ENCODE data around the gene TMIGD1.

TMIGD1 gene

DNA sequence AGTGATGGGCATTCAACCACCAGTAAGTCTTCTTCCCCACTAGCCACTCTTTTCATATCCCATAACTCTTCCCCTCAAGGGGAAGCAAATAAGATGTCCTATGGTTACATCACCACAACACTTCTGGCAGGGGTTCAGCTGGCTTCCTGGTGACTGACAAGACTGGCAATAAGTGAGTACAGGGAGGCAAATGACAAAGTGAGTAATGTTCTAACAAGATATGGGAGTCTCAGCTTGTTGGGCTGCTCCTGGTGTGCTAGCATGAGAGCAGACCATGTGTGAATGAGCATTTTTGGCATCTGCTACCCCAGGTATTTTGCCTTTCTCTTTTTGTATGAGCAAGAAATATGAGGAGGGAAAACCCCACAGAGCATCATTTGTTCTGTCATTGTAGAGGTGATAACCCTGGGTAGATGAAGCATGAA is 9.9 kb downstream of the TMIGD1 start:
- peak; percentile 22 to 52 for DNase-seq

DNA sequence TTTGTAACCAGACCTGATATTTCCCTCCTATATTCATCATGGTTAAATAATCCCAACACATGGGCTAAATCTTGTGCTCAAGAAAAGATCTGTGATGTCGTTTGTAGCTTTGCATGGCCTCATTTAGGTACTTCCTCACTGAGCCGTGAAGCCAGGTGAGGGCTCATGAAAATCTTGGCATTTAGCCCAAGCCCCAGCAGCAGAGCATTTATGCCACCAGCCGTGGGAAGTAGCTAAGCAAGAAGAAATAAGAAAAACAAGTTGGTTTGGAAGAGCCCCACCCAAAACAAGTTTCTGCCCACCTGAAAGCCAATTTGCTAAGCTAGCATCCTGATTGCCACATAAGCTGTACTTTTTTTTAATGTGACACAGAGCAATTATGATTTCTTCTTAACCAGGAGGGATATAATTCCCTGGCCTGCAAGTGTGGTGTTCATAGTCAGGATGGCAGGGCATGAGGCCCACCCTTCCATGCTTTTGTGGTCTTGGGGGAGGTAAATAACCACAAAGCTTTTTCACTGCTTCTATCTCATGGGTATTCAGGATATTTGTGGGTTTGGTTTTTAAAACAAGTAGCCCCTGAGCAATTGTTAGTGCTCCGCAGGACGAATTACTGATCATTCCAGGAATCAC is 10.5 kb downstream of the TMIGD1 start:
- DNase-seq, result no peak

DNA sequence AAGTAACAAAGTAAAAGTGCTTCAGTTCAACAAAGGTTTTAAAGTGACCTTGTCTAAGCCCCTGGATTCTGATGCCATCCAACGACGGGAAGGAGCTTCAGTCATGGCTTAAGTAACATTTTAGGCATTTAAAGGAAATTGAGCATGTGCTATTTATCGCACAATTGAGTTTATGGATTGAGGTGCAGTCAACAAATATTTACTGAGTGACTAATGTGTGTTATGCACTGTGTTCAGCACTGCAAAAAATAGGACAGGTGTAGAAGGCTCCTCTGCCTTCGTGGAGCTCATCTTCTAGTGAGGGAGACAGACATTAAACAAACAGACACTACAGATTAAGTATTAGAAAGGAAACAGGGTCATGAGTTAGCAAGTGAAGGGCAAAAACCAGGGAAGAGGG is 12.5 kb downstream of the TMIGD1 start:
- DNase-seq, result no peak

DNA sequence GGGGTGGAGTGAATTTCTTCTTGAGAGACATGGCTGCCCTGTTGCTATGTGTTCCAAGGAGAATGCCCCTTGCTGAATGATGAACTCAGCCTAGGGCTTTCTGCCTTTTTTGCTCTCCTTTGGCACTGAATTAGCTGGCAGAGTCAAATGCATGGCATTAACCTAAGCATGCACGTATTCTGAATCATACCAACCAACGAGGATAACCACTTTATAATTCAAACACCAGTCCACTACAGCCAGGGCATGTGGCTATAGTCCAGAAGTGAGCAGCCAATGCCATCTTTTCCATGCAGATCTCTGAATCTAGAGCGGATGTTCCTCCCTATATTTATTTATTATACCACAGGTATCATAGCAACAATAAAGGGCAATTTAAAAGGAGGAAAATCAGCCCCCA is 15.7 kb downstream of the TMIGD1 start:
- no peak for DNase-seq

GRCh38 chr17:30316736-30317135 is 17.1 kb downstream of the TMIGD1 start:
- no peak for DNase-seq

DNA sequence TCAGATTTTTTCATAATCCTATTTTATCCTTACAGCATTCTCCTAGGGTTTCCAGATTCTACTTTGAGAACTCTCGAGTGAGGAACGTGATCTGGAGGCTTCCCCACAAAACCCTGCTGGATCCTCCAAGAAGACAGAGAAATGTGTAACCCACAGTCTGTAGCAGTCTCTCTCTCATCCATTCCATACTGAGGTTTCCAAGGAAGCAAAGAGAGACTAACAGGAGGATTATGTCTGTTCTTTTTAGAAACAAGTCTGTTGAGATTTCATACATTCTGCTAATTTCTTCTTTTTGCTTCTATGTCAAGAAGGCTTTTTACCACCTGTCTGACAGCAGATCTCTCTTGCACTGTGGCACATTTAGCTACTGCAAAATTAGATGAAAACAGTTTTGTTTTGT is 18.8 kb downstream of the TMIGD1 start:
- no peak for DNase-seq

GRCh38 chr17:30314474-30314873 is 19.4 kb downstream of the TMIGD1 start:
- no peak for DNase-seq

GRCh38 chr17:30312226-30312625 is 21.6 kb downstream of the TMIGD1 start:
- DNase-seq, result no peak

GRCh38 chr17:30310562-30310961 is 23.3 kb downstream of the TMIGD1 start:
- DNase-seq, result no peak

DNA sequence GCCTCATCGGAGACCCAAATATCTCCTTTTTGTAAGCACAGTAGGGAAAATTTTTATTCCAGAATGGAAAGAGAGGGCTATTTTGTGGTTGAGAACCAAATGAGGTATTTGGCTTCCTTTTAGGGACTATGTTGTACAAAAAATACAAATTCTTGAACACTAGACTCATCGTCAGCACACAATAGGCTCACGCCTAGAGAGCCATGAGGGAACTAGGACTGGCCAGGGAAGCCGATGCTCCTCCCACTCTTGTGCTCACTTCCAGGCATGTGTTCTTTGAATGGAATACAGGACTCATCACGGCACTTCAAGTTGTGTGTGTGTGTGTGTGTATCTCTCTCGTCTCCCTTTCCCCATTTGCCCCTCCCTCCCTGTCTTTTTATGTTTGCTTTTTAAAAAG is 24.3 kb downstream of the TMIGD1 start:
- DNase-seq, result no peak

DNA sequence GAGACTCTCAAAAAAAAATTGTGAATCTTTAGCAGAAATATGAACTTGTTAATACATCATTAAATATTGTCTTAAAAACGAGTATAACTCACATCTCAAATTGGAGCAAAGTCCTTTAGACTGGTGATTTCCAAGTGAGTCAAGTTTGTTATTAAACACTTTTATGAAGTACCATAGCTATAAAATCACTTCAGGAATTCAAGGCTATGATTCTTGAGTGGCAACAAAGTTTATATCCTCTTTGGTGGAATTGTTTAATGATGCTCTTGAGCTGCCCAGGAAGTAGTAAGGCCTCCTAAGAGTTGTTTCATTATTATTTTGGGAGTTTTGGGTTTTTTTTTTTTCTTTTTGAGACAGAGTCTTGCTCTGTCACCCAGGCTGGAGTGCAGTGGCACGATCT is 25.5 kb downstream of the TMIGD1 start:
- no peak for DNase-seq

GRCh38 chr17:30304778-30305177 is 29.1 kb downstream of the TMIGD1 start:
- DNase-seq, result no peak

GRCh38 chr17:30302241-30302640 is 31.6 kb downstream of the TMIGD1 start:
- DNase-seq, result no peak

GRCh38 chr17:30300818-30301217 is 33.0 kb downstream of the TMIGD1 start:
- no peak for DNase-seq

DNA sequence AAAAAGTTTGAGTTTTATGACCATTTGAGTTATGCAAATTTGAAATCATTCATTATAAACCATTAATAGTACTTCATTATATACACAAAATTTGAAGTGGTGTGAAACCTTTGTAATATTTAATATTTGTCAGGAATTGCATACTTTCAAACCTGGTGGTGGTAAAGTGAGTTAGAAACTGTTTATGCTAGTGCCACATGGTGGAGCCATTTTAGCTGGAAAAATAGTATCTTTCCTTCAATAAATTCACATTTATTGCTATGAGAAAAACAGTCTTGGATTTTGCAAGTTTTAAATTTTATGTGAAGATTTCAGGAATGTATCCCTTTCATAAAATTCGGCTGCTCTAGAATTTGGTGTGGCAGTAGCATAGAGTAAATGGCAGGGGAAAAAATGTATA is 34.9 kb downstream of the TMIGD1 start:
- DNase-seq, result no peak

GRCh38 chr17:30297715-30298114 is 36.1 kb downstream of the TMIGD1 start:
- no peak for DNase-seq

- DNase-seq, result no peak
Measured at GRCh38 chr17:30296499-30297080, 37.3 kb downstream of the TMIGD1 start.

GRCh38 chr17:30292286-30292858 is 41.5 kb downstream of the TMIGD1 start:
- no peak for DNase-seq

- peak; percentile 88 for DNase-seq
Measured at GRCh38 chr17:30291543-30292285, 42.1 kb downstream of the TMIGD1 start, which contains the start of gene BLMH. BLMH (minus strand) TSS chr17:30291944; CDS start chr17:30291819, 125 bp downstream.

GRCh38 chr17:30290696-30291542 is 42.9 kb downstream of the TMIGD1 start:
- peak; percentile 40 to 57 for DNase-seq

DNA sequence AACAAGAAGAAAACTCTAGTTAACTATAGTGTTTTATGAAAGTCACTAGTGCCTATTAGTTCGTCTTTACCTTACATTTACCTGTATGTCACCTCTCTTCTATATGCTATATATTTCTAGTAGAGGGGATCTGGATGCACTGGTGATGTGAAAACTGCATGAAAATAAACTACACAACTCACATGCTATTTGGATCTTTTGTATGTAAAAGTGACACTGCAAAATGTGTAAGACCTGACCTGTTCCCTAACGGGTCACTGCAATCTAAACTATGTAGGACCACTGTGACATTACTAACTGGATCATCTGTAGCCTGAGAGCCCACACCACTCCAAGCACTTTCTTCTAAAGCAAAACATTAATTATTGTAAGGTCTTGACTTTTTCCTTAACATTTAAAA is 43.8 kb downstream of the TMIGD1 start:
- no peak for DNase-seq

DNA sequence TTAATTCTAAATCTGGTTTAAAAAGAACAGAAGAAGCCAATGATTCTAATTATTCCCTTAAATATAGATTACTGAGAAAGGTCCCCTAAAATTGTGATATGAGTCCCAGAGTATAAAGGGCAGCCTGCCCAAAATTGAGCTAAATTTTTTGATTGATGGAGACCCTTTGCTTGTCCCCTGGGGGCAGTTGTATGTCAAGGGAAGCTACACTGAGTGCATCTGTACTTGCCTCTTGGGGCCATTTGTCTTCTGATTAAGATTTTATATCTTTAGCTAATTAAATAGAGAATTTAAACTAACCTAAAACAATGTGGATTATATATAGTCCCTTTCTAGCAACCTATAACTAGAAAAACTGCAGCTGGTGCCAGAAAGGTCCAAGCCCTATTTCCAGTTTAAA is 54.7 kb downstream of the TMIGD1 start:
- no peak for DNase-seq

GRCh38 chr17:30278032-30278431 is 55.8 kb downstream of the TMIGD1 start:
- no peak for DNase-seq
